ENCODE data around the gene G3BP1. TPM values are rescaled to one million over a fixed set of nuclear protein-coding genes. Genes with fewer than 3 reads are reported as not detected.
"Not testable (repeated sequence)": the region's sequence is repeated elsewhere in the genome, so short reads cannot be mapped to it uniquely, and the experiment has no call there.

The G3BP1 gene
- total RNA-seq, 1 donor from 2014 or later = 312 TPM

DNA sequence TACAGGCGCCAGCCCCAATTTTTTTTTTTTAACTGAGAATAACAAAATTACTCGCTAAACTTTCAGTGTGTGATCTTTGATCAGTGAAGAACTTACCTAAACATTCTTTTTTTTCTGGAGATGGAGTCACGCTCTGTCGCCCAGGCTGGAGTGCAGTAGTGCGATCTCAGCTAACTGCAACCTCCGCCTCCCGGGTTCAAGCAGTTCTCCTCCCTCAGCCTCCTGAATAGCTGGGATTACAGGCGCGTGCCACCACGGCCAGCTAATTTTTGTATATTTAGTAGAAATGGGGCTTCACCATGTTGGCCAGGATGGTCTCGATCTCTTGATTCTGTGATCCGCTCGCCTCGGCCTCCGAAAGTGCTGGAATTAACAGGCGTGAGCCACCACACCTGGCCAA lies 11.9 kb downstream of the G3BP1 start:
- Mint-ChIP-seq H3K4me1 (ENCODE audit: low read depth) (peaks cover 40% of the 10 kb centered on the region), H3K36me3 (ENCODE audit: low read depth) (peaks cover 44% of the 10 kb centered on the region)
- H3K9me3 Mint-ChIP-seq; H3K4me3 Mint-ChIP-seq (ENCODE audit: low read depth); DNase-seq (ENCODE audit: low spot score); intact Hi-C loops (cut with micrococcal nuclease); H3K27ac Mint-ChIP-seq; H3K27me3 Mint-ChIP-seq (ENCODE audit: low read depth): not testable (repeated sequence)

DNA sequence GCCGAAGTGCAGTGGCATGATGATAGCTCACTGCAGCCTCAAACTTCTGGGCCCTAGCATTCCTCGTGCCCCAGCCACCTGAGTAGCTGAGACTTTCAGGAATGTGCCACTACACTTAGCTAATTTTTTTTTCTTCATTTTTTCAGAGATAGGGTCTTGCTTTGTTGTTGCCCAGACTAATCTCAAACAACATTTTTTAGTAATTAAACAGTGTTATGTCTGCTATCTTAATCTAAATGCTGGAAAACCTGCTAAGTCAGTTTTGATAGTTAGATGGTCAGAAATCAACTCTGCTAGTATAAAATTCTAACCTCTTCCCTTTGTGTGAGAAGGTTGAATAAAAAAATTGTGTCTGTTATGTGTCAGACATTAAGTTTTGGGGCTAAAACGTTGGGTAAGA lies 12.4 kb downstream of the G3BP1 start:
- H3K27me3 Mint-ChIP-seq (ENCODE audit: low read depth) = no peaks in the 10 kb centered on the region
- H3K27ac Mint-ChIP-seq = no peak overlapping the region
- H3K36me3 Mint-ChIP-seq (ENCODE audit: low read depth) = peaks cover 43% of the 10 kb centered on the region

DNA sequence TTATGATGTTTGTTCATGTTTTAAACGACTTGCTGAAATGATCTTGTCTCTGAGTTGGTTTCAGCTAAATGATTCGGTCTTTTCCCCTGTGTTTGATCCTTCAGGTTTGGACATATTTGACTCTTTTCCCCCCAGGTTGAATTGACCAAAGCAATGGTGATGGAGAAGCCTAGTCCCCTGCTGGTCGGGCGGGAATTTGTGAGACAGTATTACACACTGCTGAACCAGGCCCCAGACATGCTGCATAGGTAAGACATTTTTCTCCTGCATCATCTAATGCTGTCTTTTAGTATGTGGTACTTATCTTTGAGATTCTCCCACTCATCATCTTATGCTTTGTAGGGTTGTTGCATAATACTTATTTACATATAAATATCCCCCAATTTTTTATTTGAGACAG lies 14.7 kb downstream of the G3BP1 start:
- intact Hi-C loops (cut with micrococcal nuclease) = no loop called here
- Mint-ChIP-seq H3K9me3 (no peaks in the 10 kb centered on the region), H3K36me3 (ENCODE audit: low read depth) (peaks cover 54% of the 10 kb centered on the region), H3K4me3 (ENCODE audit: low read depth) (no peak overlapping the region), H3K4me1 (ENCODE audit: low read depth) (peaks cover 21% of the 10 kb centered on the region), H3K27me3 (ENCODE audit: low read depth) (no peaks in the 10 kb centered on the region), H3K27ac (no peak overlapping the region)
- DNase-seq (ENCODE audit: low spot score) = no peak

More for the DNA sequence above, 12.4 kb downstream of the G3BP1 start:
- no peak overlapping the region for H3K4me3 Mint-ChIP-seq (ENCODE audit: low read depth)
- DNase-seq (ENCODE audit: low spot score) = no peak
- no peaks in the 10 kb centered on the region for H3K9me3 Mint-ChIP-seq
- H3K4me1 Mint-ChIP-seq (ENCODE audit: low read depth) = peaks cover 37% of the 10 kb centered on the region
- intact Hi-C loops (cut with micrococcal nuclease) = no loop called here

DNA sequence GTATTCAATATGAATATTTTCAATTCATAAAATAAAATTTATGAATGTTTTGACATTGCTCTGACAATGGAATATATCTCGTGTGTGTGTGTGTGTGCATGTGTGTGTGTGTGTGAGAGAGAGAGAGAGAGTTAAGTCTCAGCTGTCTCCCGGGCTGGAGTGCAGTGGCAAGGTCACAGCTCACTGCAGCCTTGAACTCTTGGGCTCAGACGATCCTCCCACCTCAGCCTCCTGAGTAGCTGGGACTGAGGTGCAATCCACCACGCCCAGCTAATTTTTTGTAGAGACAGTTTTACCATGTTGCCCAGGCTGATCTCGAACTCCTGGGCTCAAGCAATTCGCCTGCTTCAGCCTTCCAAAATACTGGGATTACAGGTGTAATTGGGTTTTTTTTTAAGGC lies 16.1 kb downstream of the G3BP1 start:
- Mint-ChIP-seq H3K4me1 (ENCODE audit: low read depth) (peaks cover 13% of the 10 kb centered on the region), H3K27me3 (ENCODE audit: low read depth) (no peaks in the 10 kb centered on the region), H3K9me3 (no peaks in the 10 kb centered on the region), H3K36me3 (ENCODE audit: low read depth) (peaks cover 67% of the 10 kb centered on the region), H3K27ac (no peak overlapping the region), H3K4me3 (ENCODE audit: low read depth) (no peak overlapping the region)
- no peak for DNase-seq (ENCODE audit: low spot score)
- intact Hi-C loops (cut with micrococcal nuclease) = no loop called here

DNA sequence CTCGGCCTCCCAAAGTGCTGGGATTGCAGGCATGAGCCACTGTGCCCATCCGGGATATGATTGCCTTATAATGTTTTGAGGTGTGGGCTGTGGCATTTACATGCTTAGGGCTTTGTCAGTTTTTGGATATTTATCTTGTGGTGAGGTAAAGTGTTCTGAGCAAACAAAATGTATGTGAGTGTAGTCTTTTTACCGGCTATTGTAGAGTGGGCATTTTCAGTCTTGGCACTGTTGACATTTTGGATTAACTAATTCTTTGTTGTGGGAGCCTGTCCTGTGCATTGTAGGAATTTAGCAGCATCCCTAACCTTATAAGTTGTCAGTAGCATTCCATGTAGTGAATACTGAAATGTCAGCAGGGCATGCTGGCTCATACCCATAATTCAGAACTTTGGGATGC lies 21.6 kb downstream of the G3BP1 start:
- DNase-seq (ENCODE audit: low spot score) = no peak
- Mint-ChIP-seq H3K27me3 (ENCODE audit: low read depth) (no peaks in the 10 kb centered on the region), H3K9me3 (no peaks in the 10 kb centered on the region), H3K36me3 (ENCODE audit: low read depth) (peaks cover 85% of the 10 kb centered on the region), H3K27ac (no peak overlapping the region), H3K4me3 (ENCODE audit: low read depth) (no peak overlapping the region), H3K4me1 (ENCODE audit: low read depth) (peaks cover 19% of the 10 kb centered on the region)
- intact Hi-C loops (cut with micrococcal nuclease) = no loop called here

DNA sequence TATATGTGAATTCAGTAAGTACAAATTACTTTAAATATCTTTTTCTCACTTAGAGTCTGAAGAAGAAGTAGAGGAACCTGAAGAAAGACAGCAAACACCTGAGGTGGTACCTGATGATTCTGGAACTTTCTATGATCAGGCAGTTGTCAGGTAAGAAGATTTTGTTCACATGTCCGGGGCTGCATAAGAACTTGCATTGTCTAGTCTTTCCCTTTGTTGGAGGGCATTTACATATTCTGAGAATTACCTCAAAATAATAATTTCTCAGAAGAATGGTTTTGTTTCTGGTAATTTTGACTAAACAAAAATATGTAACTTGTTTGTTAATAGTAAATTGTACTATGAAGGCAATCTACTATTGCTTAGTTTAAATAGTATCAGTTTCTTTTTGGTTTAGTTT lies 23.7 kb downstream of the G3BP1 start:
- DNase-seq (ENCODE audit: low spot score) = no peak
- Mint-ChIP-seq H3K4me3 (ENCODE audit: low read depth) (no peak overlapping the region), H3K27ac (no peak overlapping the region), H3K36me3 (ENCODE audit: low read depth) (peaks cover 86% of the 10 kb centered on the region), H3K9me3 (no peaks in the 10 kb centered on the region), H3K27me3 (ENCODE audit: low read depth) (no peaks in the 10 kb centered on the region), H3K4me1 (ENCODE audit: low read depth) (peaks cover 23% of the 10 kb centered on the region)
- intact Hi-C loops (cut with micrococcal nuclease) = no loop called here

DNA sequence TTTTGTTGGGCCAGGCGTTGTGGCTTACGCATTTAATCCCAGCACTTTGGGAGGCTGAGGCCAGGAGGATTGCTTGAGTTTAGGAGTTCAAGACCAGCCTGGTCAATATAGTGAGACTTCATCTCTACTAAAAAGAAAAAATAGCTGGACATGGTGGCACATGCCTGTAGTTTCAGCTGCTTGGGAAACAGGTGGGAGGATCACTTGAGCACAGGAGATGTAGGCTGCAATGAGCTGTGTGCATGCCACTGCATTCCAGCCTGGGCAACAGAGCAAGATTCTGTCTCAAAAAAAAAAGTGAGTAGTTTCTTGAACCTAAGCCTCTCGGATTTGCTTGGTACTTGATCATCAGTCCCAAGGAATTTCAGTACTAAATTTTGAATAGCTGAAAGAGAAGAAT lies 26.9 kb downstream of the G3BP1 start:
- no peak for DNase-seq (ENCODE audit: low spot score)
- no peak overlapping the region for H3K27ac Mint-ChIP-seq
- H3K36me3 Mint-ChIP-seq (ENCODE audit: low read depth) = peaks cover 75% of the 10 kb centered on the region
- H3K4me1 Mint-ChIP-seq (ENCODE audit: low read depth) = peaks cover 25% of the 10 kb centered on the region
- intact Hi-C loops (cut with micrococcal nuclease) = no loop called here
- H3K9me3 Mint-ChIP-seq = no peaks in the 10 kb centered on the region
- no peaks in the 10 kb centered on the region for H3K27me3 Mint-ChIP-seq (ENCODE audit: low read depth)
- H3K4me3 Mint-ChIP-seq (ENCODE audit: low read depth) = no peak overlapping the region

DNA sequence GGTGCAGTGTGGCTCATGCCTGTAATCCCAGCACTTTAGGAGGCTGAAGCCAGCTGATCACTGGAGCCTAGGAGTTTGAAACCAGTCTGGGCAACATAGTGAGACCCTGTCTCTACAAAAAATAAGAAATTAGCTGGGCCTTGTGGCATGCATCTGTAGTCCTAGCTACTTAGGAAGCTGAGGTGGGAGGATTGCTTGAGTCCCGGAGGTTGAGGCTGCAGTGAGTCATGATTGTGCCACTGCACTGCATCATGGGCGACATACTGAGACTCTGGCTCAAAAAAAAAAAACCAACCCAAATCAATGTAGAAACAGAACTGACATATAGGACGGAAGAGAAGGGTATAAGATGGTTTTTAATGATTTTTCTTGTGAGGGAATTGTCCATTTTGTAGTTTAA lies 27.7 kb downstream of the G3BP1 start:
- Mint-ChIP-seq H3K27ac (peak overlapping the region; percentile 13), H3K4me1 (ENCODE audit: low read depth) (peaks cover 22% of the 10 kb centered on the region), H3K27me3 (ENCODE audit: low read depth) (no peaks in the 10 kb centered on the region), H3K4me3 (ENCODE audit: low read depth) (no peak overlapping the region), H3K36me3 (ENCODE audit: low read depth) (peaks cover 75% of the 10 kb centered on the region), H3K9me3 (no peaks in the 10 kb centered on the region)
- DNase-seq (ENCODE audit: low spot score) = no peak
- intact Hi-C loops (cut with micrococcal nuclease) = no loop called here

DNA sequence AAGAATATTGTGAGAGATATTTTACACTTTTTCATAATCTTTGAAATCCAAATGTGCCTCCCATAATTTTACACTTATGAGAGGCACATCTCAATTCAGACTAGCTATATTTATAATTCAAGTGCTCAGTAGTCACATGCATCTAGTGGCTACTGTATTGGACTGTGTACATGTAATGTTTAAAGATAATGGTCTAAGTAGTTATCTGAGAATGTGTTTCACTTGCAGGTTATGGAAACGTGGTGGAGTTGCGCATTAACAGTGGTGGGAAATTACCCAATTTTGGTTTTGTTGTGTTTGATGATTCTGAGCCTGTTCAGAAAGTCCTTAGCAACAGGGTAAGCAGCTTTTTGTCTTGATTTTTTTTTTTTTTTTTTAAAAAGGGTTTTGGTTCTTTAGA lies 28.8 kb downstream of the G3BP1 start:
- Mint-ChIP-seq H3K4me1 (ENCODE audit: low read depth) (peaks cover 22% of the 10 kb centered on the region), H3K36me3 (ENCODE audit: low read depth) (peaks cover 78% of the 10 kb centered on the region), H3K4me3 (ENCODE audit: low read depth) (no peak overlapping the region), H3K9me3 (no peaks in the 10 kb centered on the region), H3K27me3 (ENCODE audit: low read depth) (no peaks in the 10 kb centered on the region), H3K27ac (no peak overlapping the region)
- no peak for DNase-seq (ENCODE audit: low spot score)
- intact Hi-C loops (cut with micrococcal nuclease) = no loop called here

DNA sequence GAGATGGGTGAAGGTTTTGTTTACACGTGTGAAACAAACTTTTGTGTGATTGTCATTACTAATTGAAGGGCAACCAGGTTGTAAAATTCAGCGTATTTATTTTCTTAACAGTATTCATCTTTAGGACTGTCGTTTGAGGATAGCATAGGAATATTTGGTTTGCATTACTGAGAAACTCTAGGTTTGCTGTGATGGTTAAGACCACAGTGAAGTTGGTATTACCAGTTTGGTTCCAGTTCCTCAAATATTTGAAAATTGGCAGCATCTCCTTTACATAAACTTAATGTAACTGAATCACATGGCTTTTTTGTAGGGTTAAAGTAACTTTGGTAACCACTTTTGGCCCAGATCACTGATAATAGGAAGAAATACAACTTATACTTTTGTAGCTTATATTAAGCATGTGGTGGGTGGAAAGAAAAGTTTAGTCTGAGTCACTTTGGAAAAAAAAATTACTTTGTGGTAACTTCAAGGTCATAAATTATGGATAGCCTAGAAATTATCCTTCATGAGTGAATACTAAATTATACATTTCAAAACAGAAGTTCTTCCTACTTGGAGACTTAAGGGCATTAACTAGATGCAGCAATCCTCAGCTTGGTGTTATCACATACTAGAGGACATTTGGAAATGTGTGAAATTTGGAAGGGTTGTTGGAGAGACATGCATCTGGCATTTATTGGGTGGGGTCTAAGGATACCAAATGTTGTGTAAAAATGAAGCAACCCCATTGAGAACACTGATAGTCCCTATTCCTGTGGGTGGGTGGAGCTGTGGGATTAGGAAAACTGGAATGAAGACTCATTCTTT lies 33.9 kb downstream of the G3BP1 start:
- no peak overlapping the region for H3K27ac Mint-ChIP-seq
- no peak overlapping the region for H3K4me3 Mint-ChIP-seq (ENCODE audit: low read depth)
- H3K27me3 Mint-ChIP-seq (ENCODE audit: low read depth) = no peaks in the 10 kb centered on the region
- peaks cover 4% of the 10 kb centered on the region for H3K9me3 Mint-ChIP-seq
- peaks cover 26% of the 10 kb centered on the region for H3K4me1 Mint-ChIP-seq (ENCODE audit: low read depth)
- peaks cover 85% of the 10 kb centered on the region for H3K36me3 Mint-ChIP-seq (ENCODE audit: low read depth)
- no peak for DNase-seq (ENCODE audit: low spot score)
- intact Hi-C loops (cut with micrococcal nuclease) = no loop called here

DNA sequence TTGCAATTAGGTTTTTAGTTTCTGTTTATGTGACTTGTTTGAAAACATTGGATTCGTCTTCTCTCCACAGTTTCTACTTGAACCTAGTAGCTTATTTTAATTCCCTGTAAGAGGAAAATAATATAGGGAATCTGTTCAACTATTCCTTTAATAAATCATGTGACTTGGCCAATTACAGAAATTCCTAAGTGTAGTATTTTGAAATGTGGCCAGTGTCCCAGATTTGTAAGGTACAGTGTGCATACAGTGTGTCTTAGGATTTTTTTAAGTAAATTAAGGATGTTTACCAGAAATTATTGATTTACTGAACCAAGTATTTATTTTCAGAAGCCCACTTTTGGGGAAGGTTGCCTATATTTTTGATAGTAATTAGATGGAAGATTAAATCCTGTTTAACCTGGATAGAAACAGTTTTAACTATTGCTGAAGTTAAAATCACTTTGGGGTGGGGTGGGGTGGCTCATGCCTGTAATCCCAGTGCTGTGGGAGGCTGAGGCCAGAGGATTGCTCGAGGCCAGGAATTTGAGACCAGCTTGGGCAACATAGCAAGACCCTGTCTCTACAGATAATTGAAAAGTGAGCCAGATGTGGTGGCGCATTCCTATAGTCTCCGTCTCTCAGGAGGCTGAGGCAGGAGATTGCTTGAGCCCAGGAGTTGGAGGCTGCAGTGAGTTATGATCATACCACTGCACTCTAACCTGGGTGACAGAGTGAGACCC lies 36.9 kb downstream of the G3BP1 start:
- H3K27me3 Mint-ChIP-seq (ENCODE audit: low read depth) = no peaks in the 10 kb centered on the region
- no peak overlapping the region for H3K27ac Mint-ChIP-seq
- peaks cover 8% of the 10 kb centered on the region for H3K9me3 Mint-ChIP-seq
- H3K4me3 Mint-ChIP-seq (ENCODE audit: low read depth) = no peak overlapping the region
- H3K4me1 Mint-ChIP-seq (ENCODE audit: low read depth) = peaks cover 30% of the 10 kb centered on the region
- H3K36me3 Mint-ChIP-seq (ENCODE audit: low read depth) = peaks cover 92% of the 10 kb centered on the region
- DNase-seq (ENCODE audit: low spot score) = no peak
- intact Hi-C loops (cut with micrococcal nuclease) = no loop called here

DNA sequence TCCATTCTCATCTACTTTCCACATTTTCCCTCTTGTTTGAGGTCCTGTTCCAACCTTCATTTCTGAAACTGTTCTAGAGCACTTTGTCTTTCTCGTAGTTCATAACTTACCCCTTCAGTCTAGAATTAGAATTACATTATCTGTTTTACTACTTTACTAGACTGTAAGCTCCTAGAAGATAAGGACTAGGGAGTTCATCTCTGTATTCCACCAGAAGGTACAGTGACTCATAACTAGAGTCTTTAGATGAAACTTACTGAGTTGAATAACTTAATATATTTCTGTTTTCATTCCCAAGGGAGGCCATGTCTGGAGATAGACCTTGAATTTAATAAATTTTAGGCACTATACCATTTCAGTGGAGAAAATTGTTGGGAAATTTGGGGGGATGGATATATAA lies 38.7 kb downstream of the G3BP1 start:
- H3K27ac Mint-ChIP-seq = no peak overlapping the region

DNA sequence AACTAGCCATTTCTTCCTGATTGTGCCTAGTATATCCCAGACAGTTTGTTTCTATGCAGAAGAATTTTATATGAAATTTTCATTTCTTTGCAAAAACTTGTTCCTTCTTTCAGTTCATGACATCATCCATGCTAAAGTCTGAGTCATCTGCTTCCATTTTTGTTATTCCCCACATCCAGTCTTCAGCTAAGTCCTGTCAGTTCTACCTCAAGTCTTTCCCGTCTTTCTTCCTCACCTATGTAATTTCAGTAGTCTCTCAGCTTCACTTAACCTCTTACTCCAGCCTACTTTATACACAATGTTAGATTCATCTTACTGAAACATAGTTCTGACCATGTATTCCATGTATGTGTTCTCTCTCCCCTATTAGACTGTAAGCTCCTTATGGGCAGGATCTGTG lies 39.1 kb downstream of the G3BP1 start:
- peaks cover 91% of the 10 kb centered on the region for H3K36me3 Mint-ChIP-seq (ENCODE audit: low read depth)
- H3K27me3 Mint-ChIP-seq (ENCODE audit: low read depth) = no peaks in the 10 kb centered on the region
- intact Hi-C loops (cut with micrococcal nuclease) = no loop called here
- H3K4me3 Mint-ChIP-seq (ENCODE audit: low read depth) = no peak overlapping the region
- H3K27ac Mint-ChIP-seq = no peak overlapping the region
- no peak for DNase-seq (ENCODE audit: low spot score)
- peaks cover 8% of the 10 kb centered on the region for H3K9me3 Mint-ChIP-seq
- peaks cover 21% of the 10 kb centered on the region for H3K4me1 Mint-ChIP-seq (ENCODE audit: low read depth)

More for the DNA sequence above, 38.7 kb downstream of the G3BP1 start:
- DNase-seq (ENCODE audit: low spot score) = no peak
- Mint-ChIP-seq H3K9me3 (peaks cover 8% of the 10 kb centered on the region), H3K4me1 (ENCODE audit: low read depth) (peaks cover 26% of the 10 kb centered on the region), H3K27me3 (ENCODE audit: low read depth) (no peaks in the 10 kb centered on the region), H3K4me3 (ENCODE audit: low read depth) (no peak overlapping the region), H3K36me3 (ENCODE audit: low read depth) (peaks cover 91% of the 10 kb centered on the region)
- intact Hi-C loops (cut with micrococcal nuclease) = no loop called here

Data from activated T-helper 2 cell treated with anti-CD3 and anti-CD28 coated beads, Interferon-gamma antibody, Interleukin-2, Interleukin-4, amounts not matched to agents 10 μg/mL and 5 μg/mL and 100 μg/mL, durations not matched to agents 14 hours and 24 hours and 36 hours (primary cell).